ENCODE data around the gene MLPH. TPM values are rescaled to one million over a fixed set of nuclear protein-coding genes. Genes with fewer than 3 reads are reported as not detected.
A peak's percentile ranks its signal among the peaks of the same experiment; 100 is the strongest.

The MLPH gene
- total RNA-seq, 2 donors from 2014 or later, result not detected

DNA sequence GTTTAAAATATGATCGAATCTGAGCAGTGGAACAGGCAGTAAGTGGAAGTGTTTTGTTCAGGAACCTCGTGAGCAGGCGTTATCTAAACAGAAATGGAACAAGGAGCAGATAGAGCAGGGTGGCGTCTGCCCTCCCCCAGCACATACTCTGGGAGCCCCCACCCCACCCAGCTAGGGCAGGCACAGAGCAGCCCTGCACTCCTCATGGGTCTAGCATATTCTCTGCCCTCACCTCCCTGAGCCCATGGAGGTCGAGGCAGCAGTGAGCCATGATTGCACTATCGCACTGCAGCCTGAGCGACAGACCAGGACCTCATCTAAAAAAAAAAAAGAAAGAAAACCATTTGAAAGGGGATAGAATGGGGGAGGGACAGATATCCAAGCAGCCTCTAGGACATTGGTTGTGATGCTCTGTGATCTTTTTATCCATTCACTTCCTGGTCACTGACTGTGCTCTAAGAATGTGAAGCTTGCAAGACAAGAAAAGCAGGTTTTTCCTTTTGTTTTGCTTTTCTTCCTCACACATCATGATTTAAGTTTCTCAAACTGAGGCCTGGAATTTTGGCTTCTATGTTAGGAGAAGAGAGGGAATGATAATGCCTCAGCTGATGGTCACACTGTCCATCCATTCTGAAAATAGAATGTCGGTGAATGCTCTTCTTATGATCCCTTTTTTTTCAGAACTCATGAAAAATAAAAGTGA lies 3.1 kb downstream of the MLPH start:
- ATAC-seq, result no peak

DNA sequence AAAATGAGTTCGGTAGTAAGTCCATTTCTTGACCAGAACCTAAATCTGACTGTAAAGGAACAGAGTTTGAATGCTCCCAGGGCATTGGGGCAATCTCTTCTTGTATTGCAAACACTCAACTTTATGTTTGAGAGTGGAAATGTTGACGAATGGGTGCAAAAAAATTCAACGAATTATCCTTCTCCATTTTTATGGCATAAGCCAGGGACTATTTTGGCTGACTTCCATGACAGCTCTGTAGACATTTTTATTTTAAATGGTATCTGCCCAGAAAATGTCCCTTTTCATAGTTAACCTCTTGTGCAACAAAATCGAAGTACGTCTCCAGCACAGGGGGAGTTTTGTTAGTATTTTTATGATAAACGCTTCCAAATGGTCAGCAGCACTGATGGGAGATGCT lies 3.7 kb downstream of the MLPH start:
- no peak overlapping the region for H3K4me3 Mint-ChIP-seq
- H3K4me1 Mint-ChIP-seq (ENCODE audit: low read depth in 2 of 2), result no peaks in the 10 kb centered on the region
- H3K27me3 Mint-ChIP-seq, result peaks cover 22 to 37% of the 10 kb centered on the region in 2 donors

More for the DNA sequence above, 3.1 kb downstream of the MLPH start:
- no peak for DNase-seq (ENCODE audit: low spot score)
- Mint-ChIP-seq H3K36me3 (peaks cover 4% of the 10 kb centered on the region), H3K4me1 (ENCODE audit: low read depth in 2 of 2) (no peaks in the 10 kb centered on the region), H3K27me3 (peaks cover 28 to 38% of the 10 kb centered on the region in 2 donors), H3K4me3 (no peak overlapping the region), H3K27ac (no peak overlapping the region), H3K9me3 (peaks cover 2% of the 10 kb centered on the region)

DNA sequence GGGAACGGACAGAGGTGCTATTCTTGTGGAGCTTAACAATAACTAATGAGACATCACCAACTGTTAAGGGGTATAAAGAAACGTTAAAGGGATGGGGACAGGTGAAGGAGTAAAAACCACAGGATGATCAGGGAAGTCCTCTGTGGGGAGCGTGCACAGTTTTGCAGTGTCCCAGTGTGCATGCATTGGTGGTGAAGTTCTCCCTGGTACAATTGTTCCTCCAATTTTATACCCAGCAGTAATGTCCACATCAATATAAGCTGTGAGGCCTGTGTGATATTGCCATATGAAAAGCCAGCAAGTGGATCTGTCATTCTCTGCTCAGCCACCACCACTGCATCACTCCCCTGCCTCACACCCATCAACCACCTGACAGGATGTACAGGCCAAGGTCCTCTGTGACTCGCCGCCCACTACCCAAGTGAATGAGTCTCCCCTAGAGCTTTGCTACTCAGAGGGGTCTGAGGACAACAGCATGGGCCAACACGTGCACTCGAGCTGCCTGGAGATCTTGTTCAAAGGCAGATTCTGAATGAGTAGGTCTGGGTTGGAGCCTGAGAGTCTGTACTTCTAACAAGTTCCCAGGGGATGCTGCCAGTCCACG lies 4.6 kb downstream of the MLPH start:
- H3K9me3 Mint-ChIP-seq, result peaks cover 2% of the 10 kb centered on the region
- H3K27me3 Mint-ChIP-seq, result peaks cover 25 to 38% of the 10 kb centered on the region in 2 donors
- no peak for DNase-seq (ENCODE audit: low spot score)
- no peak overlapping the region for H3K27ac Mint-ChIP-seq
- H3K4me1 Mint-ChIP-seq (ENCODE audit: low read depth in 2 of 2), result no peaks in the 10 kb centered on the region
- peaks cover 4% of the 10 kb centered on the region for H3K36me3 Mint-ChIP-seq
- H3K4me3 Mint-ChIP-seq, result no peak overlapping the region
- ATAC-seq, result peak in 1 of 2 donors; percentile 39

More for the DNA sequence above, 3.7 kb downstream of the MLPH start:
- H3K36me3 Mint-ChIP-seq, result peaks cover 4% of the 10 kb centered on the region
- H3K27ac Mint-ChIP-seq, result no peak overlapping the region
- ATAC-seq, result no peak
- peaks cover 2% of the 10 kb centered on the region for H3K9me3 Mint-ChIP-seq
- DNase-seq (ENCODE audit: low spot score), result no peak

DNA sequence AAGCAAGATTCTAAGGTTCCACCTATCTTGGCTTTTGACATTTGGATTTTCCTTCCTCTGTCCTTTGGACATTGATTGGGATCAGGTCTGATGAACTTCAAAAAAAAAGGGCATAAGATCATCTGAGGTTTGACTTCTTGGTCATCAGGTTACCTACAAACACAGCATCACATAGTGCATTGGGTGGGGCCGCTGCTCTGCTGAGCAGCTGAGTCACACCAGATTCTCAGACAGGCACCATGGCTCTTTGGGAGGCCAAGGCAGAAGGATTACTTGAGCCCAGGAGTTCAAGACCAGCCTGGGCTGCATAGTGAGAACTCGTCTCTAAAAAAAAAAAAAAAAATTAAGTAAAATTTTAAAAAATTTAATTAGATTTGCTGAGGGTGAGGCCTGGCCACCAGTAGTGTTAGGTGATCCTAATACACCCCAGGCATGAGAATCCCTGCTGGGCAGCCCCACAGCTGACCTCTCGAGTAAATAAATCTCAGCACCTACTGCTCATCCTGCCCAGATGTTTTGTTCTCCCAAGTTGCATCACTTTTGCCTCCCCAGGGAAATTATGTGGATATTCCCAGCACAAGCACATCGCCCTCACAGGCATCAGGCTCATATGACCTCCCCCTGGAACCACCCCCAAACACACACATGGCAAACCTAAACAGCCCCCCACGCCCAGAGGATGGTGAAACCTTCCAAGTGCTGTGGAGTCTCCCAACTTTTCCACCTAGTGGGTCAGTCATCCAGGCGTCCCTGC lies 5.3 kb downstream of the MLPH start:
- Mint-ChIP-seq H3K27ac (no peak overlapping the region), H3K27me3 (peaks cover 29 to 39% of the 10 kb centered on the region in 2 donors), H3K4me3 (no peak overlapping the region), H3K36me3 (peaks cover 4% of the 10 kb centered on the region), H3K4me1 (ENCODE audit: low read depth in 2 of 2) (no peaks in the 10 kb centered on the region), H3K9me3 (peaks cover 2% of the 10 kb centered on the region)
- DNase-seq (ENCODE audit: low spot score), result no peak
- no peak for ATAC-seq

DNA sequence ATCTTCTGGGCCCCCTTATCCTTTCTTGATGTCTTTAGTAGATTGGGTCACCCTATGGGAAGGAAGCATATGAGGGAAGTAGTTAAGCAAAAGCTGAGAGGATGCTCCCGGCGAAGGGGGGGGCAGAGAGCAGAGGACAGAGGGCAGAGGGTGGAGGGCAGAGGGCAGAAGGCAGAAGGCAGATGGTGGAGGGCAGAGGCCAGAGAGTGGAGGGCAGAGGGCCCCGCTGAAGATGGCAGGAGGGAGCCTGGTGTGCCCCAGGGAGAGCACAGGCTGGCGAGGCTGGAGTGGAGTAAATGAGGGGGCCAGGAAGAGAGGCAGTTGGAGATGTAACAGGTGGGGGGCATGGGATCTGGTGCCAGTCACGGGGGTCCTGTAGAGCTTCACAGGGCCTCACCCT lies 7.0 kb downstream of the MLPH start:
- H3K4me1 Mint-ChIP-seq (ENCODE audit: low read depth in 2 of 2), result no peaks in the 10 kb centered on the region
- H3K36me3 Mint-ChIP-seq, result peaks cover 4% of the 10 kb centered on the region
- no peak overlapping the region for H3K4me3 Mint-ChIP-seq
- ATAC-seq (peak in 1 of 2 donors; percentile 17), DNase-seq (ENCODE audit: low spot score) (no peak)
- peaks cover 2% of the 10 kb centered on the region for H3K9me3 Mint-ChIP-seq
- H3K27me3 Mint-ChIP-seq, result peaks cover 29 to 38% of the 10 kb centered on the region in 2 donors
- no peak overlapping the region for H3K27ac Mint-ChIP-seq

DNA sequence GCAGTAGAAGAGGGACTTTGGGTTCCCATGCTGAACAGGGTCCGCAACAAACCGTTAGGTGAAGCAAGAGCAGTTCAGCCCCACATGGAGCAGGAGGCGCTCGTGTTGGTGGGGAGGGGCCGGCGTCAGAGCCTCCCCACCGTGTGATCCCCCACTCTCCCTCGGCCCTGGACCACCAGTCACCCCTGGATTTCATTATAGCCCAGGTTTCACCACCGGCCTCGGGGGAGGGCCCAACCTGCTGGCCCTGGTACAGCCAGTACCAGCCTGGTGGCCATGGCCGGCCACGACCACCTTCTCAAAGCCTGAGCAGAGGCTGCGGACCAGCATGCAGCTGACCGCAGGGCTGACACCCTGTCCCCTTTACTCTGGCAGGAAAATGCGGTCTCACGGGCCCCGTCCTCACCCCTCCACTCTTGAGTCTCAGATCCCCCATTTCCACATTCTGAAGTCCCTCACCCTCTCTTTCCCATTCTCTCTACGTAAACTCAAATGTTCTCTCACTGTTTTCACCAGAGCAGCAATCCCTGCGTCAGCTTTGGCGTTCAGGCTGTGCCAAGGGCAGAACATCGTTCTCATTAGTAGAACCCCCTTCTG lies 8.6 kb downstream of the MLPH start:
- no peak overlapping the region for H3K4me3 Mint-ChIP-seq
- no peaks in the 10 kb centered on the region for H3K4me1 Mint-ChIP-seq (ENCODE audit: low read depth in 2 of 2)
- ATAC-seq (peak in 1 of 2 donors; percentile 7), DNase-seq (ENCODE audit: low spot score) (no peak)
- peaks cover 3% of the 10 kb centered on the region for H3K36me3 Mint-ChIP-seq
- no peak overlapping the region for H3K27ac Mint-ChIP-seq
- peaks cover 24 to 32% of the 10 kb centered on the region in 2 donors for H3K27me3 Mint-ChIP-seq
- H3K9me3 Mint-ChIP-seq, result peaks cover 2% of the 10 kb centered on the region

DNA sequence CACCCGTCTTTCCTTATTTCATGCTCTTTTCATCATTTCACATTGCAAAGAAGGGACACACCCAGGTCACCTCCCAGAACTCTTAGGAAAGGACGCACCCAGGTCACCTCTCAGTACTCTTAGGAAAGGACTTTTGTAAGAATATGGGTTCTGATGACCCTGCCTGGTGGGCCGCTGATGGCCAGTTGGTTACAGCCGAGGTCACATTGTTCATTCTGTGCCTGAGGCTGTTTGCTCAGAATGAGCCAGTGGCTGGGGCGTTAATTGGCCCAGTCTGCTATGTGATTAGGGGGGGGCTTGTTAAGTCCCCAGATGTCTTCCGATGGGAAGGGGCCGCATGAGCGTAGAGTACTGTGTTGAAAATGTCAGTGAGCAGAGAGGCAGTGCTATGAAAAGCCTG lies 9.4 kb downstream of the MLPH start:
- Mint-ChIP-seq H3K9me3 (peaks cover 2% of the 10 kb centered on the region), H3K4me3 (no peak overlapping the region), H3K4me1 (ENCODE audit: low read depth in 2 of 2) (peaks cover 3 to 4% of the 10 kb centered on the region in 2 donors), H3K27ac (no peak overlapping the region), H3K36me3 (no peaks in the 10 kb centered on the region), H3K27me3 (peaks cover 32 to 39% of the 10 kb centered on the region in 2 donors)
- DNase-seq (ENCODE audit: low spot score) (no peak), ATAC-seq (no peak)

DNA sequence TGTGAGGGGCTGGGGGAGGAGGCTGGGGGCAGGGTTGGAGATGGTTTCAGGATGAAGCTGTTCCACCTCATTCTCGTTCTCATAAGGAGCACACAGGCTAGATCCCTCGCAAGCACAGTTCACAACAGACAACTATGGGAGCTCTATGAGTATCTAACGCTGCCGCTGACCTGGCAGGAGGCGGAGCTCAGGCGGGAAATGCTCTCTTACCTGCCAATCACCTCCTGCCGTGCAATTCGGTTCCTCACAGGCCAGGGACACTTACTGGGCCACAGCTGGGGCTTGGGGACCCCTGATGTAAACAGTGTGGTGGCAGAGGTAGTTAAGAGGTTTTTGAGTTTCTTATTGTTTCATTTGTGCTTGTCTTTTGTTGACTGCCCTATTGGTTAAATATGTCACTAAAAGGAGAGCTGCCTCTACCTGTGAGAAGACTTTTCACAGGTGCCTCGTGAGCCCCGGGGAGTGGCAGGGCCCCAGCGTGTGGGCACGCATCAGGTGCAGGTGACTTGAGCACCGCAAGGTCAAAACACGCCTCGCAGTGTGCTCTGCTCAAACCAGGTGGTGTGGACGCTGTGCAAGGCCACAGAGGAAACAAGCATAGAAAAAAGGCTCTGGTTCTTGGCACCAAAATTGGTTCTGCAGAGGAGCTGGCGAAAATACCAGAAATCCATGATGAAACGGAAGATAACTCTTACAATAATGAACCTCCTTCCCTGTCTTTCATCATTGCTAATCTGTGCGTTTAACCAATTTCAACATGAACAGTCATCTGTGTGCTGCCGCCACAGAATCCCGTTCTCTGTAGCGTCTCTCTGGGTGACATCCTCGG lies 10.2 kb downstream of the MLPH start:
- DNase-seq (ENCODE audit: low spot score), result no peak
- Mint-ChIP-seq H3K27me3 (peaks cover 39% of the 10 kb centered on the region in 2 donors), H3K9me3 (no peaks in the 10 kb centered on the region), H3K4me3 (no peak overlapping the region), H3K27ac (no peak overlapping the region), H3K4me1 (ENCODE audit: low read depth in 2 of 2) (peaks cover 3 to 4% of the 10 kb centered on the region in 2 donors), H3K36me3 (no peaks in the 10 kb centered on the region)
- ATAC-seq, result no peak

DNA sequence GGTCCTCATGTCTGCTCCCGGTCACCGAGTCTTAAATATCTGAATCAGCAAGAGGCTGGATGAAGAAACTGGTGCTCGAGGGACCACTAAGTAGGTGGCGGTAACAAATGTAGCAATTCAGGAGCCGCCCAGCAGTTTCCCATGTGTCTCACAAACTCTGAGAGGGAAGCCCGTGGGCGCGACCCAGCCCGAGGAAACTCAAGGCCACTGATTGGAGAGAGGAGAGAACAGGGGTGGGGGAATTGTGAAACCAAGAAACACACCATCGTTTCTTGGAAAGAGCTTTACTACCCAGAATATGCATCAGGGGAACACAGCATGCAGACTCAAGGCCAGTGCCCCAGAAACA lies 10.8 kb downstream of the MLPH start:
- Mint-ChIP-seq H3K4me1 (ENCODE audit: low read depth in 2 of 2) (peaks cover 3 to 4% of the 10 kb centered on the region in 2 donors), H3K27me3 (peaks cover 36% of the 10 kb centered on the region in 2 donors), H3K9me3 (no peaks in the 10 kb centered on the region), H3K27ac (no peak overlapping the region), H3K36me3 (no peaks in the 10 kb centered on the region), H3K4me3 (no peak overlapping the region)
- no peak for ATAC-seq
- no peak for DNase-seq (ENCODE audit: low spot score)

DNA sequence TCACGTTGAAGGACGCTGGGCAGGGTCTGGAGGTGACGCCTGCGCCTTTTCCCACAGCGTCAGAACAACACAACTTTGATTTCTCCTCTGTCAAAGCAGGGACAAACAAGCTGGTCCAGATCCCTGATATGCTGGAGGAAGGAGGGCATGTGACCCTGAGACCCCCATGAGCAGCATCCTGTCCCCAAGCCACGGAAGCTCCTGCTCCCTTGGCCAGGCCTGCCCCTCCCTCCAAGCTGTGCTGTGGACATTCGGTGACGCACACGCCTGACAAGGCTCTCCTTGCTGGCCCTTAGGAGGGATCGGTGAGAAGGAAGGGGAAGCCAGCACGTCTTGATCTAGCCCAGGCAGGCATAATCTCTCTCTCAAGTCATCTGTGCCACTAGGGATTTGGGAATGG lies 11.3 kb downstream of the MLPH start:
- H3K36me3 Mint-ChIP-seq, result no peaks in the 10 kb centered on the region
- H3K4me1 Mint-ChIP-seq (ENCODE audit: low read depth in 2 of 2), result peaks cover 3 to 4% of the 10 kb centered on the region in 2 donors
- no peak overlapping the region for H3K4me3 Mint-ChIP-seq
- ATAC-seq (no peak), DNase-seq (ENCODE audit: low spot score) (no peak)
- no peaks in the 10 kb centered on the region for H3K9me3 Mint-ChIP-seq
- H3K27me3 Mint-ChIP-seq, result peaks cover 32 to 33% of the 10 kb centered on the region in 2 donors
- no peak overlapping the region for H3K27ac Mint-ChIP-seq

DNA sequence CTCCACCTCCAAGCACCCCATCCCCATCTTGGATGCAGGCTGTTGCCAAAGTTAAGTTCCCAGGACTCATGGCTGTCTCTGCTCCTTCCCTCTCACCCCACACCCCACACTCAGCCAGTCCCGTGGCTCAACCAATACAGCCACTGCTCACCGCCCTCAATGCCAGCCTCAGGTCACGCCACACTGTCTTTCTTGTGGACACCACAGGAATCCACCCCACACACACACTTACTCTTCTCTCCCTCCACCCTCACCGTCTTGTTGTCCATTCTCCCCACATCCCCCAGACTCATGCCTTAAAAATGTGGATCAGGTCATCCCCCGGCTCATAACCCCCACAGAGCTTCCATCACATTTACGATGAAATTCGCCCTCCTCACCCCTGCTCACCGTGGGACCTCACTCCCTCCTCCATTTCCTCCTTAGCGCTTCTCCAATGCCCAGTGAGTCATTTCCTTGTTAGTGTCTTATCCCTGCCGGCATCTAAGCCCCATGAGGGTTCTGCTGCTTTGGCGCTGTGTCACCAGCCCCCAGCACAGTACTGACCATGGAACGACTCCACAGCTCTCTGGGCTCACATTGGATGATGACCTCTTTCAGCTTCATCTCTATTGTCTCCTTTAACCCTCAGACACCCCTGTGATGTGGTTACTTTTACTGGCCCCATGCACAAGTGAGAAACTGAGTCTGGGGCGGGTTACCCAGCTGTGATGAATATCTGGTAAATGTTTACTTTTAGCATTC lies 13.8 kb downstream of the MLPH start:
- Mint-ChIP-seq H3K4me1 (ENCODE audit: low read depth in 2 of 2) (peaks cover 3 to 4% of the 10 kb centered on the region in 2 donors), H3K4me3 (no peak overlapping the region), H3K27me3 (peaks cover 28 to 36% of the 10 kb centered on the region in 2 donors), H3K27ac (no peak overlapping the region), H3K9me3 (no peaks in the 10 kb centered on the region), H3K36me3 (no peaks in the 10 kb centered on the region)
- ATAC-seq (no peak), DNase-seq (ENCODE audit: low spot score) (no peak)

DNA sequence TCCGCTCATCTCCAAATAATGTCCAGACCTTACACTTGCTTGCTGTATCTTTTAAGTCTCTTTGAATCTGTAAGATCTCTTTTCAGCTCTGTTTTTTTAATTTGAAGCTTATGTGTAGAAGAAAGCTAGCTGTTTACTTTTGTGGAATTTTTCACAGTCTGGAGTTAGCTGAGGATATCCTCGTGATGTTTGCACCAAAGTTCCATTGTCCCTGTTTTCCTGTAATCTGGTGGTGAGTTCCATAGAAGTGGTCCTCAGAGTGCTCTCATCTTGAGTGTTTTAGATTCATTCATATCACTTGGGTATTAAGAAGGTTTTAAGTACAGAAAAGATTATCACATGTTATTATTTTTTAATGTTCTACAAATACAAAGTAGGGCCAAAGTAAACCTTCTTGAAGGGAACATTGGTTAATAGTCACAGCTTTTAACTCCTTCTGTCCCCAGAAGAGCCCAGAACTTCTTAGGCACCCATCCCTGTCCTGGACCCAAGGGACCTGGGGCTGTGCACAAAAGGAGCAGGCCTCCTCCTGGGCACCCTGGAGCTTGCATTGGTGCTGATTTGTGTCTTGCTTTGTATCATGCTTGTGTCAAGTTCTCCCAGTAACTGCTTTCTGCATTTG lies 15.0 kb downstream of the MLPH start:
- ATAC-seq (no peak), DNase-seq (ENCODE audit: low spot score) (no peak)
- peaks cover 3 to 4% of the 10 kb centered on the region in 2 donors for H3K4me1 Mint-ChIP-seq (ENCODE audit: low read depth in 2 of 2)
- H3K27me3 Mint-ChIP-seq, result peaks cover 24 to 25% of the 10 kb centered on the region in 2 donors
- H3K27ac Mint-ChIP-seq, result no peak overlapping the region
- no peak overlapping the region for H3K4me3 Mint-ChIP-seq
- no peaks in the 10 kb centered on the region for H3K9me3 Mint-ChIP-seq
- H3K36me3 Mint-ChIP-seq, result no peaks in the 10 kb centered on the region

All from natural killer cell treated with Interleukin-12 subunit alpha and Interleukin-12 subunit beta and Interleukin-15 and Interleukin-18, amount 100 ng/mL, for 72 hours (primary cell).